H9 (cell line): ENCODE data around the gene RAMP3. TPM values are rescaled to one million over a fixed set of nuclear protein-coding genes. Genes with fewer than 3 reads are reported as not detected.

ENCODE experiments used
- DNase-seq: peaks from one replicate; pipeline ENCODE4 v3.0.0-alpha.2; 2017
- H2AFZ ChIP-seq: one replicate; pipeline ENCODE4 v1.6.1; 2013; ENCODE audit warnings: mild to moderate bottlenecking, low read length, control low read depth, moderate library complexity
- H2AK5ac ChIP-seq: 2 replicates; pipeline ENCODE4 v1.6.1; 2013; ENCODE audit warnings: low read length, control low read depth, mixed read lengths; ENCODE audit not compliant: insufficient read length
- H2BK120ac ChIP-seq: one replicate; pipeline ENCODE4 v1.6.1; 2013; ENCODE audit warnings: low read depth, mild to moderate bottlenecking, low read length, control low read depth, inconsistent platforms; ENCODE audit not compliant: poor library complexity, severe bottlenecking
- H2BK12ac ChIP-seq: 2 replicates; pipeline ENCODE4 v1.6.1; 2013; ENCODE audit warnings: low read length, control low read depth, mixed read lengths, low read depth; ENCODE audit not compliant: insufficient read length
- H2BK15ac ChIP-seq: 2 replicates; pipeline ENCODE4 v1.6.1; 2013; ENCODE audit warnings: low read depth, low read length, control low read depth
- H2BK20ac ChIP-seq: one replicate; pipeline ENCODE4 v1.6.1; 2013; ENCODE audit warnings: low read depth, mild to moderate bottlenecking, low read length, control low read depth, inconsistent platforms; ENCODE audit not compliant: poor library complexity, severe bottlenecking
- H2BK5ac ChIP-seq: 2 replicates; pipeline ENCODE4 v1.6.1; 2013; ENCODE audit warnings: low read length, control low read depth, mixed read lengths; ENCODE audit not compliant: insufficient read length
- H3K14ac ChIP-seq: 2 replicates; pipeline ENCODE4 v1.6.1; 2013; ENCODE audit warnings: low read length, control low read depth; ENCODE audit not compliant: insufficient read depth
- H3K18ac ChIP-seq: 2 replicates; pipeline ENCODE4 v1.6.1; 2013; ENCODE audit warnings: low read depth, mild to moderate bottlenecking, mixed read lengths, low read length, control low read depth; ENCODE audit not compliant: insufficient read length
- H3K23ac ChIP-seq: 2 replicates; pipeline ENCODE4 v1.6.1; 2013; ENCODE audit warnings: low read length, control low read depth, mixed read lengths, low read depth; ENCODE audit not compliant: insufficient read length
- H3K23me2 ChIP-seq: 2 replicates; pipeline ENCODE4 v1.6.1; 2013; ENCODE audit warnings: low read depth, mild to moderate bottlenecking, mixed read lengths, low read length, control low read depth; ENCODE audit not compliant: insufficient read length, poor library complexity, severe bottlenecking
- H3K27ac ChIP-seq: 2 replicates; pipeline ENCODE4 v1.5.1; 2013; ENCODE audit warnings: low read length, control low read depth, mixed read lengths, low read depth; ENCODE audit not compliant: insufficient read length
- H3K27me3 ChIP-seq: 2 replicates; pipeline ENCODE4 v1.6.1; 2013; ENCODE audit warnings: low read length, control low read depth, inconsistent platforms; ENCODE audit not compliant: insufficient read depth
- H3K4ac ChIP-seq: 2 replicates; pipeline ENCODE4 v1.6.1; 2013; ENCODE audit warnings: low read depth, mild to moderate bottlenecking, control low read depth, inconsistent platforms, low read length, moderate library complexity
- H3K4me1 ChIP-seq: 2 replicates; pipeline ENCODE4 v1.6.1; 2013; ENCODE audit warnings: low read length, control low read depth, inconsistent platforms; ENCODE audit not compliant: insufficient read depth
- H3K4me2 ChIP-seq: 2 replicates; pipeline ENCODE4 v1.6.1; 2013; ENCODE audit warnings: low read length, control low read depth, mixed read lengths; ENCODE audit not compliant: insufficient read length, insufficient read depth
- H3K56ac ChIP-seq: 2 replicates; pipeline ENCODE4 v1.6.1; 2013; ENCODE audit warnings: low read depth, mild to moderate bottlenecking, mixed read lengths, low read length, control low read depth; ENCODE audit not compliant: insufficient read length
- H3K79me1 ChIP-seq: 2 replicates; pipeline ENCODE4 v1.6.1; 2013; ENCODE audit warnings: low read depth, mild to moderate bottlenecking, moderate library complexity, low read length, control low read depth, inconsistent platforms; ENCODE audit not compliant: insufficient read depth, poor library complexity, severe bottlenecking
- H3K79me2 ChIP-seq: 2 replicates; pipeline ENCODE4 v1.6.1; 2013; ENCODE audit warnings: low read length, control low read depth, inconsistent platforms; ENCODE audit not compliant: insufficient read depth
- H3K9ac ChIP-seq: 2 replicates; pipeline ENCODE4 v1.6.1; 2013; ENCODE audit warnings: low read length, control low read depth, mixed read lengths; ENCODE audit not compliant: insufficient read length; ENCODE audit errors: extremely low read depth
- H3K9me3 ChIP-seq: one replicate; pipeline ENCODE4 v1.6.1; 2013; ENCODE audit warnings: low read depth, low read length, inconsistent platforms; ENCODE audit not compliant: control insufficient read depth
- H3T11ph ChIP-seq: one replicate; pipeline ENCODE4 v1.6.1; 2013; ENCODE audit warnings: mild to moderate bottlenecking, low read length, control low read depth, inconsistent platforms
- H4K20me1 ChIP-seq: one replicate; pipeline ENCODE4 v1.6.1; 2013; ENCODE audit not compliant: control insufficient read depth, insufficient read length, insufficient read depth
- H4K5ac ChIP-seq: 2 replicates; pipeline ENCODE4 v1.6.1; 2013; ENCODE audit warnings: low read depth, mild to moderate bottlenecking, mixed read lengths, low read length, control low read depth; ENCODE audit not compliant: insufficient read length
- H4K8ac ChIP-seq: replicated peaks from 2 replicates; pipeline ENCODE4 v1.6.1; 2013; ENCODE audit warnings: low read length, control low read depth, mixed read lengths, low read depth; ENCODE audit not compliant: insufficient read length
- H4K91ac ChIP-seq: 2 replicates; pipeline ENCODE4 v1.6.1; 2013; ENCODE audit warnings: low read depth, mild to moderate bottlenecking, moderate library complexity, mixed read lengths, low read length, control low read depth; ENCODE audit not compliant: insufficient read length
- H3K27ac Mint-ChIP-seq, 3 experiments: 2 replicates in 2 of 3; 3 replicates in 1 of 3; pipeline ENCODE4 v1.8.0; 2020 to 2021; ENCODE audit warnings: mixed read lengths in 3 of 3, mild to moderate bottlenecking in 1 of 3, moderate library complexity in 1 of 3
- H3K27me3 Mint-ChIP-seq: 2 replicates; pipeline ENCODE4 v1.8.0; 2021; ENCODE audit warnings: low read depth, mild to moderate bottlenecking, moderate library complexity, mixed read lengths
- H3K36me3 Mint-ChIP-seq, 3 experiments: 2 replicates in 2 of 3; 3 replicates in 1 of 3; pipeline ENCODE4 v1.8.0; 2020 to 2021; ENCODE audit warnings: low read depth in 3 of 3, mixed read lengths in 3 of 3; ENCODE audit not compliant: insufficient read depth in 1 of 3
- H3K4me1 Mint-ChIP-seq, 2 experiments: 2 replicates each; pipeline ENCODE4 v1.8.0; 2020; ENCODE audit warnings: mixed read lengths in 2 of 2
- H3K4me3 Mint-ChIP-seq, 2 experiments: 2 replicates in 1 of 2; 3 replicates in 1 of 2; pipeline ENCODE4 v1.8.0; 2020 to 2021; ENCODE audit warnings: mild to moderate bottlenecking in 2 of 2, mixed read lengths in 2 of 2, moderate library complexity in 1 of 2
- H3K9me3 Mint-ChIP-seq, 2 experiments: 2 replicates in 1 of 2; 3 replicates in 1 of 2; pipeline ENCODE4 v1.8.0; 2020; ENCODE audit warnings: mild to moderate bottlenecking in 2 of 2, mixed read lengths in 2 of 2, moderate library complexity in 1 of 2
- WGBS: extraction: QIAGEN DNeasy Blood & Tissue Kit; methylation state at CpG from one replicate; pipeline ENCODE4 v1.1.7; 2013; ENCODE audit warnings: missing lambda C conversion rate, low lambda C conversion rate, mixed read lengths; ENCODE audit not compliant: insufficient read length; ENCODE audit errors: extremely low coverage; 5-methylcytosine and 5-hydroxymethylcytosine counted together
- total RNA-seq: library from RNA; stranded (reverse); gene quantifications from 2 replicates; pipeline ENCODE4 v1.2.1, GENCODE V29; 2021
- TF ChIP-seq, protein P1 (sequence below): fragments of 200-600 bp; sonication (generic); conservative IDR thresholded peaks from 3 replicates; pipeline ENCODE4 v1.8.0; 2021; ENCODE audit warnings: antibody characterized with exemption, mild to moderate bottlenecking

Gene RAMP3
- total RNA-seq, 1 experiment from 2014 or later, result 0.63 TPM

DNA sequence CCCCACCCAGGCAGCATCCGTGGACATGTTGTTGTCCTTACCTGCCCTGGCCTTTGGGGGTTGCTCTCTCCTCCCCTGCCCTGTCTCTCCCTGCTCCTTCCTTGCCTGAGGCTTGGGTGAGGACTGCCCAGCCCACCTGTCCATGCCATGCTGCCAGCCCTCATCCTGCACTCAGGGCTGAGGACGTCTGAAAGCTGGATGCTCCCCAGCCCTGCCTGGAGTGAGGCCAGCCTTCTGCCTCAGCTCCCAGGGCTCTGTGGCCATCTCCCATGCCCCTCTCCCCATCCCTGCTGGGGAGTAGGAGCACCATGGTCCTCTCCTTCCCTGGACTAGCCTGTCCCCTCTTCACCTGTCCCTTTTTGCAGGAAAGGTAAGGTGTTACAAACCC, 68.4 kb downstream of the RAMP3 start:
- Mint-ChIP-seq H3K36me3 (no peaks in the 10 kb centered on the region), H3K4me3 (no peak overlapping the region), H3K9me3 (no peaks in the 10 kb centered on the region), H3K27me3 (peaks cover 4% of the 10 kb centered on the region), H3K4me1 (peaks cover 0 to 2% of the 10 kb centered on the region in 2 experiments; a peak in 1 of 4 replicates), H3K27ac (no peak overlapping the region)
- Histone ChIP-seq H3K18ac (no peak overlapping the region), H3T11ph (no peak overlapping the region), H4K5ac (no peak overlapping the region), H4K20me1 (no peaks in the 10 kb centered on the region), H3K27ac (no peak overlapping the region), H2BK12ac (no peak overlapping the region), H3K9ac (no peak overlapping the region), H2AFZ (no peak overlapping the region), H2BK15ac (no peak overlapping the region), H3K9me3 (no peaks in the 10 kb centered on the region), H3K79me1 (no peaks in the 10 kb centered on the region), H2BK20ac (no peak overlapping the region), H3K23ac (no peak overlapping the region), H2AK5ac (no peak overlapping the region), H3K14ac (no peak overlapping the region), H3K23me2 (no peaks in the 10 kb centered on the region), H2BK5ac (no peak overlapping the region), H4K8ac (no peak overlapping the region), H3K27me3 (no peaks in the 10 kb centered on the region), H3K4me1 (no peaks in the 10 kb centered on the region), H3K79me2 (no peaks in the 10 kb centered on the region), H3K4ac (no peak overlapping the region), H3K56ac (no peak overlapping the region), H2BK120ac (no peak overlapping the region), H4K91ac (no peak overlapping the region), H3K4me2 (no peak overlapping the region)
- WGBS, result no CpG with 5 or more reads among the region's 2 CpGs
- TF ChIP-seq, protein P1, sequence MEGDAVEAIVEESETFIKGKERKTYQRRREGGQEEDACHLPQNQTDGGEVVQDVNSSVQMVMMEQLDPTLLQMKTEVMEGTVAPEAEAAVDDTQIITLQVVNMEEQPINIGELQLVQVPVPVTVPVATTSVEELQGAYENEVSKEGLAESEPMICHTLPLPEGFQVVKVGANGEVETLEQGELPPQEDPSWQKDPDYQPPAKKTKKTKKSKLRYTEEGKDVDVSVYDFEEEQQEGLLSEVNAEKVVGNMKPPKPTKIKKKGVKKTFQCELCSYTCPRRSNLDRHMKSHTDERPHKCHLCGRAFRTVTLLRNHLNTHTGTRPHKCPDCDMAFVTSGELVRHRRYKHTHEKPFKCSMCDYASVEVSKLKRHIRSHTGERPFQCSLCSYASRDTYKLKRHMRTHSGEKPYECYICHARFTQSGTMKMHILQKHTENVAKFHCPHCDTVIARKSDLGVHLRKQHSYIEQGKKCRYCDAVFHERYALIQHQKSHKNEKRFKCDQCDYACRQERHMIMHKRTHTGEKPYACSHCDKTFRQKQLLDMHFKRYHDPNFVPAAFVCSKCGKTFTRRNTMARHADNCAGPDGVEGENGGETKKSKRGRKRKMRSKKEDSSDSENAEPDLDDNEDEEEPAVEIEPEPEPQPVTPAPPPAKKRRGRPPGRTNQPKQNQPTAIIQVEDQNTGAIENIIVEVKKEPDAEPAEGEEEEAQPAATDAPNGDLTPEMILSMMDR, result no peak
- no peak for DNase-seq
